Gastrocnemius medialis (tissue), 4 donors: ENCODE measurements around the gene WNT11. TPM values are rescaled to one million over a fixed set of nuclear protein-coding genes. Genes with fewer than 3 reads are reported as not detected.

Source experiments
- ATAC-seq, 2 donors: fragments of 150-250 bp; one replicate each; pipeline ENCODE4 v1.9.1; 2016
- DNase-seq, 2 donors: peaks; one replicate each; pipeline ENCODE4 v3.0.0-alpha.2; 2019
- H3K27ac ChIP-seq, 4 donors: fragments of 200-600 bp; sonication (generic); 1 replicate in 1 of 4; 2 replicates in 3 of 4; pipeline ENCODE4 v1.5.1; 2016 to 2018; ENCODE audit warnings: mild to moderate bottlenecking in 2 of 4, moderate library complexity in 1 of 4
- H3K27me3 ChIP-seq, 3 donors: fragments of 200-600 bp; sonication (generic) in 2 of 3; 1 replicate in 1 of 3; 2 replicates in 2 of 3; pipeline versions ENCODE4 v1.5.1 to v1.6.0; 2016 to 2019; ENCODE audit warnings: mild to moderate bottlenecking in 1 of 3, moderate library complexity in 1 of 3
- H3K36me3 ChIP-seq, 2 donors: fragments of 200-600 bp; sonication (generic) in 1 of 2; one replicate each; pipeline ENCODE4 v1.5.1; 2017 to 2018
- H3K4me1 ChIP-seq, 2 donors: fragments of 200-600 bp; sonication (generic) in 1 of 2; one replicate each; pipeline ENCODE4 v1.5.1; 2016 to 2017; ENCODE audit warnings: mild to moderate bottlenecking in 2 of 2
- H3K4me3 ChIP-seq, 4 donors: fragments of 200-600 bp; sonication (generic) in 3 of 4; 1 replicate in 1 of 4; 2 replicates in 3 of 4; pipeline ENCODE4 v1.5.1; 2016 to 2019; ENCODE audit warnings: mild to moderate bottlenecking in 2 of 4
- H3K9me3 ChIP-seq, 3 donors: fragments of 200-600 bp; sonication (generic) in 2 of 3; 1 replicate in 1 of 3; 2 replicates in 2 of 3; pipeline ENCODE4 v1.5.1; 2016 to 2019
- CTCF ChIP-seq, 5 experiments: fragments of 450-650 bp in 3 of 5; fragments of 200-600 bp in 2 of 5; sonication (generic) in 2 of 5; IDR thresholded peaks in 4 of 5; conservative IDR thresholded peaks in 1 of 5; 1 replicate in 4 of 5; 2 replicates in 1 of 5; pipeline ENCODE4 v1.5.1; 2016 to 2019; ENCODE audit warnings: antibody characterized with exemption in 5 of 5, mild to moderate bottlenecking in 3 of 5, moderate library complexity in 3 of 5
- POLR2A ChIP-seq, 2 donors: fragments of 450-650 bp; IDR thresholded peaks; one replicate each; pipeline ENCODE4 v1.6.1; 2017; ENCODE audit warnings: antibody characterized with exemption in 2 of 2, mild to moderate bottlenecking in 2 of 2, moderate library complexity in 2 of 2
- in situ Hi-C, 4 donors: fragments of 200-750 bp; cut with MboI; loops; one replicate each; pipeline versions ENCODE4 v1.15.0 to v1.8.0; 2017; ENCODE audit warnings: low sequenced_read_pairs in 4 of 4
- intact Hi-C: fragments of 100-400 bp; cut with DNase I; formaldehyde crosslinking; loops from one replicate; pipeline ENCODE4 v1.15.1; 2023; ENCODE audit warnings: low total_unique reads
- total RNA-seq, 4 donors: library from RNA; depleted of rRNA; stranded (reverse); fragments of >200 nt; gene quantifications; one replicate each; pipeline versions ENCODE4 v1.1.0 to v1.2.3, GENCODE V29; 2016

The WNT11 gene
- total RNA-seq, 4 donors from 2014 or later: 2.9 to 6.5 (median 4.0) TPM

GRCh38 chr11:76152741-76153570 lies 53.3 kb downstream of the WNT11 start:
- Histone ChIP-seq H3K27ac (no peak overlapping the region), H3K36me3 (no peaks in the 10 kb centered on the region), H3K4me3 (peak overlapping the region; percentile 45 to 64 (median 52)), H3K4me1 (peaks cover 3 to 10% of the 10 kb centered on the region in 2 donors), H3K9me3 (no peaks in the 10 kb centered on the region), H3K27me3 (no peaks in the 10 kb centered on the region)
- intact Hi-C loops: loop anchor here (1.0 kb wide), 3 partner anchors 165 to 350 kb away; no protein-coding TSS in a partner anchor
- in situ Hi-C loops: loop anchor here in 3 of 4 donors (5.0 to 25.0 kb wide), 3 partner anchors 256 to 366 kb away; no protein-coding TSS in a partner anchor
- TF ChIP-seq POLR2A (IDR thresholded peaks at IDR 0.05) (no peak), CTCF (IDR thresholded peaks at IDR 0.05 in 4 of 5, conservative IDR thresholded peaks at IDR 0.05 in 1 of 5) (no peak)
- ATAC-seq (no peak), DNase-seq (no peak)

GRCh38 chr11:76152086-76152681 lies 54.1 kb downstream of the WNT11 start:
- ATAC-seq: peak; percentile 91 to 95
- no peak overlapping the region for H3K27ac ChIP-seq
- peak overlapping the region; percentile 45 to 64 (median 52) for H3K4me3 ChIP-seq
- H3K9me3 ChIP-seq: no peaks in the 10 kb centered on the region
- in situ Hi-C loops: loop anchor here in 3 of 4 donors (5.0 to 25.0 kb wide), 3 partner anchors 255 to 365 kb away; no protein-coding TSS in a partner anchor
- TF ChIP-seq POLR2A (IDR thresholded peaks at IDR 0.05): no peak
- TF ChIP-seq CTCF (IDR thresholded peaks at IDR 0.05 in 4 of 5, conservative IDR thresholded peaks at IDR 0.05 in 1 of 5): peak; percentile 91 to 97 (median 96)
- intact Hi-C loops: loop anchor here (1.0 kb wide), 3 partner anchors 166 to 349 kb away; no protein-coding TSS in a partner anchor
- H3K27me3 ChIP-seq: no peaks in the 10 kb centered on the region
- peaks cover 3 to 10% of the 10 kb centered on the region in 2 donors for H3K4me1 ChIP-seq
- peak; percentile 68 to 81 for DNase-seq
- no peaks in the 10 kb centered on the region for H3K36me3 ChIP-seq

- no peaks in the 10 kb centered on the region for H3K36me3 ChIP-seq
- peak overlapping the region in 3 of 4 donors; percentile 49 to 64 (median 55) for H3K4me3 ChIP-seq
- TF ChIP-seq POLR2A (IDR thresholded peaks at IDR 0.05): no peak
- no peak for TF ChIP-seq CTCF (IDR thresholded peaks at IDR 0.05 in 4 of 5, conservative IDR thresholded peaks at IDR 0.05 in 1 of 5)
- no peak for ATAC-seq
- intact Hi-C loops: loop anchor here (1.0 kb wide), 3 partner anchors 167 to 348 kb away; no protein-coding TSS in a partner anchor
- H3K9me3 ChIP-seq: no peaks in the 10 kb centered on the region
- H3K27me3 ChIP-seq: no peaks in the 10 kb centered on the region
- H3K27ac ChIP-seq: no peak overlapping the region
- DNase-seq: no peak
- peaks cover 3 to 10% of the 10 kb centered on the region in 2 donors for H3K4me1 ChIP-seq
- in situ Hi-C loops: loop anchor here in 3 of 4 donors (5.0 to 25.0 kb wide), 3 partner anchors 254 to 364 kb away; no protein-coding TSS in a partner anchor
Observed at GRCh38 chr11:76151556-76152085, 54.7 kb downstream of the WNT11 start.

GRCh38 chr11:76150141-76150540 lies 56.2 kb downstream of the WNT11 start:
- H3K9me3 ChIP-seq: no peaks in the 10 kb centered on the region
- in situ Hi-C loops (loop anchor here in 3 of 4 donors (5.0 to 25.0 kb wide), 3 partner anchors 253 to 363 kb away; no protein-coding TSS in a partner anchor), intact Hi-C loops (no loop called here)
- no peak for DNase-seq
- no peaks in the 10 kb centered on the region for H3K27me3 ChIP-seq
- peaks cover 3 to 10% of the 10 kb centered on the region in 2 donors for H3K4me1 ChIP-seq
- no peak overlapping the region for H3K27ac ChIP-seq
- TF ChIP-seq POLR2A (IDR thresholded peaks at IDR 0.05) (no peak), CTCF (IDR thresholded peaks at IDR 0.05 in 4 of 5, conservative IDR thresholded peaks at IDR 0.05 in 1 of 5) (no peak)
- no peak overlapping the region for H3K4me3 ChIP-seq
- H3K36me3 ChIP-seq: no peaks in the 10 kb centered on the region
- ATAC-seq: no peak
